K562 (cell line): Measurements from ENCODE around the gene NMRAL1. TPM values are rescaled to one million over a fixed set of nuclear protein-coding genes. Genes with fewer than 3 reads are reported as not detected.

Experiments used
- ATAC-seq: fragments of 200-7000 bp; cut with Tn5 transposase; 3 replicates; pipeline ENCODE4 v1.9.1; 2020; ENCODE audit warnings: moderate library complexity
- BruUV-seq: library from RNA; stranded (reverse); fragments of 400-500 nt; replicated peaks from 2 replicates; lab custom pipeline; 2021; lab: Mats Ljungman, UMichigan
- CTCF ChIA-PET: fragments of 300-600 bp; formaldehyde crosslinking; extraction: SDS; loops from one replicate; lab custom pipeline; 2021; ENCODE audit warnings: low intra/inter-chr PET ratio; lab: Yijun Ruan, JAX
- POLR2A ChIA-PET: fragments of 300-600, 350-650 bp; sonication (Branson Sonifier 250); formaldehyde crosslinking; extraction: SDS; loops from one replicate; lab custom pipeline; 2021; ENCODE audit warnings: antibody characterized with exemption, inconsistent platforms; lab: Yijun Ruan, JAX
- DNase-seq, 4 experiments: peaks; one replicate each; pipeline versions ENCODE4 v3.0.0 to v3.0.0-alpha.2; 2011 to 2018; ENCODE audit warnings: low spot score in 3 of 4, mixed read lengths in 3 of 4; ENCODE audit errors: extremely low read depth in 1 of 4
- FAIRE-seq: peaks from 2 replicates; lab custom pipeline; 2011; peaks lifted over from hg19 to GRCh38; lab: Jason Lieb, UNC
- H2AFZ ChIP-seq: 2 replicates; pipeline ENCODE4 v1.6.0; 2011; ENCODE audit warnings: low read depth, low read length, control low read depth, inconsistent platforms
- H3K27ac ChIP-seq: fragments of 200-600 bp; 3 replicates; pipeline ENCODE4 v1.8.0; 2011; ENCODE audit warnings: low read depth, mild to moderate bottlenecking, control low read depth, inconsistent platforms, low read length, moderate library complexity, mixed read lengths; ENCODE audit errors: extremely low read depth
- H3K27me3 ChIP-seq, 2 experiments: fragments of 300-600 bp in 1 of 2; 2 replicates in 1 of 2; 3 replicates in 1 of 2; pipeline versions ENCODE4 v1.6.0 to v1.8.0; 2011; ENCODE audit warnings: inconsistent platforms in 2 of 2, low read length in 2 of 2, mild to moderate bottlenecking in 1 of 2, mixed read lengths in 1 of 2, moderate library complexity in 1 of 2; ENCODE audit not compliant: control insufficient read depth in 2 of 2, insufficient read depth in 2 of 2
- H3K36me3 ChIP-seq: fragments of 300-600 bp; 3 replicates; pipeline ENCODE4 v1.8.0; 2011; ENCODE audit warnings: mild to moderate bottlenecking, low read length, inconsistent platforms; ENCODE audit not compliant: control insufficient read depth, insufficient read depth
- H3K4me1 ChIP-seq, 2 experiments: fragments of 200-600 bp in 1 of 2; replicated peaks in 1 of 2; 2 replicates in 1 of 2; 3 replicates in 1 of 2; pipeline versions ENCODE4 v1.5.1 to v1.8.0; 2011; ENCODE audit warnings: inconsistent platforms in 2 of 2, low read length in 2 of 2, mild to moderate bottlenecking in 1 of 2, mixed read lengths in 1 of 2, moderate library complexity in 1 of 2; ENCODE audit not compliant: control insufficient read depth in 2 of 2, insufficient read depth in 2 of 2
- H3K4me2 ChIP-seq: 2 replicates; pipeline ENCODE4 v1.6.1; 2011; ENCODE audit warnings: low read length, control low read depth, inconsistent platforms, mixed read lengths; ENCODE audit not compliant: insufficient read depth
- H3K4me3 ChIP-seq: fragments of 200-600 bp; sonication (generic), shearing (Covaris generic); 2 replicates; pipeline ENCODE4 v1.5.1; 2016; ENCODE audit warnings: control low read depth, inconsistent platforms
- H3K79me2 ChIP-seq: fragments of 200-600 bp; 3 replicates; pipeline ENCODE4 v1.8.0; 2011; ENCODE audit warnings: low read length, inconsistent platforms; ENCODE audit not compliant: control insufficient read depth, insufficient read depth
- H3K9ac ChIP-seq, 2 experiments: 2 replicates each; pipeline versions ENCODE4 v1.6.0 to v1.6.1; 2011; ENCODE audit warnings: low read depth in 2 of 2, low read length in 2 of 2, control low read depth in 1 of 2, inconsistent platforms in 1 of 2, mild to moderate bottlenecking in 1 of 2, mixed read lengths in 1 of 2; ENCODE audit not compliant: insufficient read depth in 1 of 2
- H3K9me1 ChIP-seq: one replicate; pipeline ENCODE4 v1.6.0; 2011; ENCODE audit warnings: inconsistent platforms, mild to moderate bottlenecking, low read length, moderate library complexity; ENCODE audit not compliant: control insufficient read depth, insufficient read depth
- H3K9me3 ChIP-seq: replicated peaks from 2 replicates; pipeline ENCODE4 v1.5.1; 2011; ENCODE audit warnings: low read depth, low read length, inconsistent platforms; ENCODE audit not compliant: control insufficient read depth, insufficient read depth
- H4K20me1 ChIP-seq: replicated peaks from 2 replicates; pipeline ENCODE4 v1.6.1; 2011; ENCODE audit warnings: low read length, inconsistent platforms, mixed read lengths; ENCODE audit not compliant: control insufficient read depth, insufficient read depth
- C11orf30 ChIP-seq: fragments of 450-650 bp; IDR thresholded peaks from 2 replicates; pipeline ENCODE4 v1.6.1; 2016; ENCODE audit warnings: low read depth, mild to moderate bottlenecking
- E2F4 ChIP-seq: sonication (generic); formaldehyde crosslinking; IDR thresholded peaks from 2 replicates; pipeline ENCODE4 v1.8.0; 2022; ENCODE audit warnings: mild to moderate bottlenecking, low read depth, missing genetic modification reagents
- ID3 ChIP-seq, 2 experiments: fragments of 250-450 bp in 1 of 2; fragments of 450-650 bp in 1 of 2; sonication (Bioruptor Pico) in 1 of 2; IDR thresholded peaks; 2 replicates each; pipeline versions ENCODE4 v1.6.1 to v1.8.0; 2016 to 2021; ENCODE audit warnings: mild to moderate bottlenecking in 2 of 2, moderate library complexity in 2 of 2, missing compliant biosample characterization in 1 of 2, missing genetic modification characterization in 1 of 2
- MCM7 ChIP-seq, 2 experiments: fragments of 450-650 bp; IDR thresholded peaks; 2 replicates each; pipeline ENCODE4 v1.6.1; 2016 to 2018
- NEUROD1 ChIP-seq: fragments of 150-350 bp; IDR thresholded peaks from 2 replicates; pipeline ENCODE4 v1.6.1; 2014; ENCODE audit warnings: borderline replicate concordance, low read length, low read depth; ENCODE audit not compliant: partially characterized antibody
- NFATC3 ChIP-seq: fragments of 450-650 bp; IDR thresholded peaks from 2 replicates; pipeline ENCODE4 v1.6.1; 2017; ENCODE audit warnings: mild to moderate bottlenecking
- PHF8 ChIP-seq: fragments of 200-600 bp; sonication (generic); IDR thresholded peaks from 2 replicates; pipeline ENCODE4 v1.6.1; 2012; ENCODE audit warnings: mixed run types, mild to moderate bottlenecking, inconsistent platforms, low read length, moderate library complexity, borderline replicate concordance
- SMAD2 ChIP-seq: fragments of 150-350 bp; IDR thresholded peaks from 2 replicates; pipeline ENCODE4 v1.6.1; 2014; ENCODE audit warnings: low read depth, mild to moderate bottlenecking, low read length
- WGBS: fragments of 100-300 bp; shearing (Covaris generic); methylation state at CpG from one replicate; pipeline ENCODE4 v1.1.6; 2016; ENCODE audit warnings: low coverage, mixed read lengths; ENCODE audit not compliant: insufficient coverage; ENCODE audit errors: missing lambda C conversion rate; 5-methylcytosine and 5-hydroxymethylcytosine counted together
- in situ Hi-C: fragments of 300-500 bp; cut with MboI; formaldehyde crosslinking; loops from 4 replicates; pipeline ENCODE4 v1.15.0; 2018; ENCODE audit warnings: inconsistent platforms, mixed read lengths
- intact Hi-C: fragments of 100-400 bp; cut with micrococcal nuclease; formaldehyde crosslinking; loops from 2 replicates; pipeline ENCODE4 v1.14.2; 2022
- polyA plus RNA-seq, 8 experiments: library from polyadenylated mRNA; depleted of rRNA in 4 of 8; stranded (reverse) in 5 of 8; unstranded in 3 of 8; fragments of >200 nt; fragmentation: Nextera tagmentation in 2 of 8; fragmentation: Illumina TruSeq in 1 of 8; extraction: Ambion mirVana in 2 of 8; extraction: Trizol in 1 of 8; gene quantifications; 2 replicates each; pipeline versions ENCODE4 v1.2.1 to v1.2.3, GENCODE V29; 2011 to 2014; ENCODE audit warnings: inconsistent platforms in 1 of 8, missing spikeins in 1 of 8
- total RNA-seq, 7 experiments: library from RNA; depleted of rRNA in 6 of 7; stranded (reverse); fragments of >200 nt in 6 of 7; fragmentation: Illumina TruSeq in 2 of 7; extraction: Trizol in 2 of 7; gene quantifications; 2 replicates each; pipeline versions ENCODE4 v1.2.1 to v1.2.3, GENCODE V29; 2011 to 2021; ENCODE audit warnings: low replicate concordance in 1 of 7

NMRAL1 gene
- total and polyA plus RNA-seq, 9 of the 15 experiments (the other 6 are each of a cell fraction or from before 2014, with no cell fraction given), result 6.3 to 116 (median 63.2) TPM

- H4K20me1 ChIP-seq, result no peaks in the 10 kb centered on the region
- TF ChIP-seq NEUROD1, result no peak
- TF ChIP-seq ID3 (CRISPR knock-in tag; IDR thresholded peaks at IDR 0.05), result no peak
- no peak for TF ChIP-seq ID3 (tag; IDR thresholded peaks at IDR 0.05)
- TF ChIP-seq C11orf30, result no peak
- no peak for TF ChIP-seq SMAD2
- no peak for TF ChIP-seq MCM7 (IDR thresholded peaks at IDR 0.05)
- no peak for TF ChIP-seq PHF8
- no peak for TF ChIP-seq NFATC3
- no peak for TF ChIP-seq E2F4
- ChIA-PET CTCF (no interaction called here), POLR2A (interaction anchor here (0.6 to 1.2 kb wide), 6 partner anchors 10 to 530 kb away, joined by 3 to 4 read pairs (median 3); no protein-coding TSS in a partner anchor)
- no peak for DNase-seq
- H2AFZ ChIP-seq, result no peak overlapping the region
- in situ Hi-C loops (no loop called here), intact Hi-C loops (no loop called here)
- FAIRE-seq, result no peak
- no peak overlapping the region for H3K27ac ChIP-seq
- no peaks in the 10 kb centered on the region for H3K9me1 ChIP-seq
- no peaks in the 10 kb centered on the region for H3K27me3 ChIP-seq
- WGBS, result 96% methylated on average over 15 of the region's 16 CpGs
- no peak for ATAC-seq
- peaks cover 1 to 11% of the 10 kb centered on the region in 2 experiments; a peak in 2 of 5 replicates for H3K4me1 ChIP-seq
- no peaks in the 10 kb centered on the region for H3K9me3 ChIP-seq
- peaks cover 11% of the 10 kb centered on the region for H3K79me2 ChIP-seq
- H3K36me3 ChIP-seq, result peaks cover 67% of the 10 kb centered on the region; the same call in 2 of the 3 replicates
- no peak overlapping the region for H3K9ac ChIP-seq
- H3K4me3 ChIP-seq, result no peak overlapping the region
- H3K4me2 ChIP-seq, result no peak overlapping the region
- BruUV-seq, result no TSS peak
Observed at GRCh38 chr16:4467916-4468315, 6.5 kb downstream of the NMRAL1 start.
